GM23248 (cell line): Measurements from ENCODE around the gene ZNF292. TPM values are rescaled to one million over a fixed set of nuclear protein-coding genes. Genes with fewer than 3 reads are reported as not detected.
"Not testable (repeated sequence)": the region's sequence is repeated elsewhere in the genome, so short reads cannot be mapped to it uniquely, and the experiment has no call there.

ENCODE experiments used
- DNase-seq: peaks from one replicate; pipeline ENCODE4 v3.0.0-alpha.2; 2015
- H2AFZ ChIP-seq: fragments of 200-600 bp; sonication (generic); 2 replicates; pipeline ENCODE4 v1.6.1; 2016; ENCODE audit warnings: antibody characterized with exemption
- H3F3A ChIP-seq: fragments of 200-600 bp; sonication (generic); 2 replicates; pipeline ENCODE4 v1.6.1; 2016; ENCODE audit warnings: mild to moderate bottlenecking, antibody characterized with exemption, mixed run types; ENCODE audit not compliant: insufficient read depth
- H3K27ac ChIP-seq: fragments of 200-600 bp; sonication (generic); 2 replicates; pipeline ENCODE4 v1.5.1; 2016; ENCODE audit warnings: mild to moderate bottlenecking
- H3K27me3 ChIP-seq: fragments of 200-600 bp; sonication (generic); replicated peaks from 2 replicates; pipeline ENCODE4 v1.6.1; 2016; ENCODE audit warnings: mild to moderate bottlenecking; ENCODE audit not compliant: insufficient read depth
- H3K36me3 ChIP-seq: fragments of 200-600 bp; sonication (generic); 2 replicates; pipeline ENCODE4 v1.6.1; 2016; ENCODE audit warnings: low read depth, mild to moderate bottlenecking
- H3K4me1 ChIP-seq: fragments of 200-600 bp; sonication (generic); 2 replicates; pipeline ENCODE4 v1.6.1; 2016; ENCODE audit warnings: mild to moderate bottlenecking; ENCODE audit not compliant: insufficient read depth
- H3K4me2 ChIP-seq: fragments of 200-600 bp; sonication (generic); one replicate; pipeline ENCODE4 v1.6.1; 2016; ENCODE audit warnings: mild to moderate bottlenecking; ENCODE audit not compliant: unreplicated experiment
- H3K4me3 ChIP-seq: fragments of 200-600 bp; sonication (generic); 2 replicates; pipeline ENCODE4 v1.5.1; 2016; ENCODE audit warnings: mild to moderate bottlenecking
- H3K79me2 ChIP-seq: fragments of 200-600 bp; sonication (generic); 2 replicates; pipeline ENCODE4 v1.6.1; 2016; ENCODE audit warnings: mild to moderate bottlenecking; ENCODE audit not compliant: insufficient read depth
- H3K9ac ChIP-seq: fragments of 200-600 bp; sonication (generic); 2 replicates; pipeline ENCODE4 v1.6.1; 2016; ENCODE audit warnings: mild to moderate bottlenecking
- H3K9me2 ChIP-seq: fragments of 200-600 bp; sonication (generic); 2 replicates; pipeline ENCODE4 v1.6.1; 2016; ENCODE audit warnings: mixed run types, mild to moderate bottlenecking, moderate library complexity; ENCODE audit not compliant: insufficient read depth
- H3K9me3 ChIP-seq: fragments of 200-600 bp; sonication (generic); one replicate; pipeline ENCODE4 v1.6.1; 2017; ENCODE audit warnings: low read depth
- H4K20me1 ChIP-seq: fragments of 200-600 bp; sonication (generic); 2 replicates; pipeline ENCODE4 v1.6.0; 2016; ENCODE audit not compliant: insufficient read depth
- EZH2 ChIP-seq: fragments of 200-600 bp; sonication (generic); IDR thresholded peaks from 2 replicates; pipeline ENCODE4 v1.6.1; 2018; ENCODE audit warnings: antibody characterized with exemption, mild to moderate bottlenecking; ENCODE audit not compliant: insufficient read depth, poor library complexity, severe bottlenecking
- EZH2phosphoT487 ChIP-seq: fragments of 200-600 bp; sonication (generic); IDR thresholded peaks from 2 replicates; pipeline ENCODE4 v1.6.1; 2018; ENCODE audit warnings: antibody characterized with exemption, moderate library complexity, mild to moderate bottlenecking, low read depth; ENCODE audit not compliant: insufficient read depth
- WGBS, 2 experiments: methylation state at CpG; one replicate each; pipeline ENCODE4 v1.1.6; 2015 to 2017; ENCODE audit warnings: low lambda C conversion rate in 2 of 2, low coverage in 1 of 2; ENCODE audit errors: missing lambda C conversion rate in 2 of 2; 5-methylcytosine and 5-hydroxymethylcytosine counted together
- in situ Hi-C: fragments of 300-500 bp; cut with MboI; formaldehyde crosslinking; loops from 2 replicates; pipeline ENCODE4 v1.15.0; 2020
- polyA plus RNA-seq: library from polyadenylated mRNA; unstranded; fragments of >200 nt; fragmentation: Nextera tagmentation; extraction: Ambion mirVana; gene quantifications from 2 replicates; pipeline ENCODE4 v1.2.1, GENCODE V29; 2016
- total RNA-seq: library from RNA; depleted of rRNA; stranded (reverse); fragments of >200 nt; shearing (Covaris generic); gene quantifications from 2 replicates; pipeline ENCODE4 v1.2.3, GENCODE V29; 2014

ZNF292 gene
- total and polyA plus RNA-seq, 2 experiments from 2014 or later = 14.1 to 21.7 TPM

DNA sequence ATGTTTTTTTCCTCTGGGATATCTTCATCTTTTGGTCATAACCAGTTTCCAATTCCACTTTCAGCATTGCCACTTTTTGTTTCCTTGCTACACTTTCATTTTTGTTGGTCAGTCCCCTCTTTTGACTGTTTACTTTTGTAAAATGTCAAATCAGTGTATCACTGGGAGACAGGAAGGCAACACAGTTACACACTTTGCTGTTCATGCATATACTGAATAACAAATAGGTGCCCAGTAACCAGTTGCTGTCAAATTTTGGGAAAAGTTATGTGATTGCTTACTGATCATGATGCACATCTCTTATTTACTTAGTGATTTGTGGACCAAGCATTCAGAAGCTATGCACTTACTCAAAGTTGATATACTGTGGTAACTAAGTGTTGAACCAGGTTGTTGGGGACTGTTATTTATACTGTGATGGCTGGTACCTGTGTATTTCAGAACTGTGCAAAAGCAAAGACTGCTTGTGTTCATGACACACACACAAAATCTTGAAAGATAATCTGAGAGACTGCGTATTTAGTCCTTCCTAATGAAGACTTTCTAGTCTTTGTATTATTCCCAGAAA, 41.0 kb downstream of the ZNF292 start:
- in situ Hi-C loops = no loop called here
- H3K4me2 ChIP-seq = no peak overlapping the region
- DNase-seq = peak; percentile 5
- 0 out of 2 replicates have a peak, but pooled peaks cover 9% of the 10 kb centered on the region for H3K4me1 ChIP-seq
- H3K9me2 ChIP-seq = no peaks in the 10 kb centered on the region
- TF ChIP-seq EZH2phosphoT487 (no peak), EZH2 (no peak)
- no peak overlapping the region for H3K9ac ChIP-seq
- peaks cover 100% of the 10 kb centered on the region for H3K79me2 ChIP-seq
- H3K27ac ChIP-seq = no peak overlapping the region
- H3K9me3 ChIP-seq = no peaks in the 10 kb centered on the region
- WGBS, 2 experiments = 98 to 100% methylated on average over 1 of the region's 1 CpG
- H3K27me3 ChIP-seq = no peaks in the 10 kb centered on the region
- H4K20me1 ChIP-seq = peaks cover 26% of the 10 kb centered on the region; the same call in 1 of the 2 replicates
- H2AFZ ChIP-seq = no peak overlapping the region
- H3K36me3 ChIP-seq = no peaks in the 10 kb centered on the region
- no peak overlapping the region for H3K4me3 ChIP-seq
- peaks cover 13% of the 10 kb centered on the region; the same call in 1 of the 2 replicates for H3F3A ChIP-seq

- in situ Hi-C loops = no loop called here
- Histone ChIP-seq H2AFZ (no peak overlapping the region), H3K4me2 (no peak overlapping the region), H3F3A (peaks cover 19% of the 10 kb centered on the region; the same call in 1 of the 2 replicates), H3K27ac (no peak overlapping the region), H3K9me3 (no peaks in the 10 kb centered on the region), H3K9ac (no peak overlapping the region), H3K4me1 (0 out of 2 replicates have a peak, but pooled peaks cover 9% of the 10 kb centered on the region), H3K36me3 (no peaks in the 10 kb centered on the region), H3K79me2 (peaks cover 100% of the 10 kb centered on the region), H3K9me2 (no peaks in the 10 kb centered on the region), H4K20me1 (peaks cover 26% of the 10 kb centered on the region; the same call in 1 of the 2 replicates), H3K4me3 (no peak overlapping the region), H3K27me3 (no peaks in the 10 kb centered on the region)
- 94 to 100% methylated on average over 3 of the region's 3 CpGs for WGBS, 2 experiments
- no peak for DNase-seq
- TF ChIP-seq EZH2phosphoT487 = no peak
- TF ChIP-seq EZH2 = no peak
These were observed 42.2 kb downstream of the ZNF292 start for GRCh38 chr6:87197547-87197946.

DNA sequence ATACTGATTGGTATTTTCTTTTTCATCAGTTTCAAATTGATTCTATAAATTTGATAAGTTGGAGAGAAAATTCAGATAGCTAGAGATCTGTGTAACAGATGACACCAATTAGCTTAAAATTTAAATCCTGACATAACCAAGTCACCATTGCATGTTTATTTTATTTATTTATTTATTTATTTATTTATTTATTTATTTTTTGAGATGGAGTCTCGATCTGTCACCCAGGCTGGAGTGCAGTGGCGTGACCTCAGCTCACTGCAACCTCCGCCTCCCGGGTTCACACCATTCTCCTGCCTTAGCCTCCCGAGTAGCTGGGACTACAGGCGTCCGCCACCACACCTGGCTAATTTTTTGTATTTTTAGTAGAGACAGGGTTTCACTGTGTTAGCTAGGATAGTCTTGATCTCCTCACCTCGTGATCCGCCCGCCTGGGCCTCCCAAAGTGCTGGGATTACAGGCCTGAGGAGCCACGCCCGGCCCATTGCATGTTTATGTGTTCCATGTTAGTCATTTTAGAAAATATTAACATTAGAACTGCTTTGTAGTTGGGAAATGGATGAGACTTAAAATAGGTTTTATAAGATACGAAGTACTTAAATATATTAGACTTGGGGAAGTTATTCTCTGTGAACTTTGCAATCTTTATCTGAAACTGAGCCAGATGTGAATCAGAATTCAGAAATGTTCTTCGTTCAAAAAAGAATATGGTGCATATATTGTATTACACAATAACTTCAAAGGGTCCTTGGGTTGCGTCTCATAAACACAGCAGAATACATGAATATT, 42.9 kb downstream of the ZNF292 start:
- peaks cover 26% of the 10 kb centered on the region; the same call in 1 of the 2 replicates for H4K20me1 ChIP-seq
- H3K4me1 ChIP-seq = not testable (repeated sequence)

GRCh38 chr6:87199787-87200186, 44.4 kb downstream of the ZNF292 start:
- H4K20me1 ChIP-seq = peaks cover 21% of the 10 kb centered on the region; the same call in 1 of the 2 replicates
- TF ChIP-seq EZH2 (no peak), EZH2phosphoT487 (no peak)

More for the DNA sequence above, 42.9 kb downstream of the ZNF292 start:
- in situ Hi-C loops, H3K9ac ChIP-seq, H3K9me3 ChIP-seq, H3K27me3 ChIP-seq, H3K4me2 ChIP-seq, H3K27ac ChIP-seq, H3K9me2 ChIP-seq, H3K36me3 ChIP-seq, H3K4me3 ChIP-seq, H2AFZ ChIP-seq: not testable (repeated sequence)
- peak; percentile 7 for DNase-seq
- peaks cover 100% of the 10 kb centered on the region for H3K79me2 ChIP-seq
- peaks cover 19% of the 10 kb centered on the region; the same call in 1 of the 2 replicates for H3F3A ChIP-seq
- WGBS, 2 experiments = 96 to 99% methylated on average over 15 of the region's 15 CpGs

More at GRCh38 chr6:87199787-87200186, 44.4 kb downstream of the ZNF292 start:
- no peak for DNase-seq
- Histone ChIP-seq H3K27me3 (no peaks in the 10 kb centered on the region), H3K9ac (no peak overlapping the region), H3K4me1 (0 out of 2 replicates have a peak, but pooled peaks cover 9% of the 10 kb centered on the region), H3F3A (peaks cover 19% of the 10 kb centered on the region; the same call in 1 of the 2 replicates), H3K9me3 (no peaks in the 10 kb centered on the region), H3K79me2 (peaks cover 100% of the 10 kb centered on the region), H3K36me3 (no peaks in the 10 kb centered on the region), H3K4me2 (no peak overlapping the region), H3K27ac (no peak overlapping the region), H2AFZ (no peak overlapping the region), H3K9me2 (no peaks in the 10 kb centered on the region), H3K4me3 (no peak overlapping the region)
- in situ Hi-C loops = no loop called here
- 100% methylated on average over 1 of the region's 1 CpG for WGBS, 2 experiments
